Esophagus muscularis mucosa (tissue), 4 donors: ENCODE measurements around the gene TMPRSS11D.

Experiments
- CTCF ChIP-seq, 3 experiments: fragments of 200-600 bp in 2 of 3; fragments of 450-650 bp in 1 of 3; sonication (generic) in 2 of 3; IDR thresholded peaks; one replicate each; pipeline ENCODE4 v1.5.1; 2017 to 2019; ENCODE audit warnings: antibody characterized with exemption in 3 of 3, mild to moderate bottlenecking in 2 of 3, moderate library complexity in 1 of 3
- EP300 ChIP-seq: sonication (generic); formaldehyde crosslinking; IDR thresholded peaks from one replicate; pipeline ENCODE4 v1.6.1; 2017; ENCODE audit warnings: antibody characterized with exemption
- POLR2A ChIP-seq: fragments of 450-650 bp; IDR thresholded peaks from one replicate; pipeline ENCODE4 v1.6.1; 2017; ENCODE audit warnings: antibody characterized with exemption, moderate library complexity, mild to moderate bottlenecking, low read depth
- POLR2AphosphoS5 ChIP-seq, 2 donors: sonication (generic); formaldehyde crosslinking; IDR thresholded peaks; one replicate each; pipeline ENCODE4 v1.6.1; 2017; ENCODE audit warnings: antibody characterized with exemption in 2 of 2

- TF ChIP-seq CTCF (IDR thresholded peaks at IDR 0.05) (no peak), EP300 (no peak), POLR2AphosphoS5 (IDR thresholded peaks at IDR 0.05) (no peak), POLR2A (no peak)
Measured at GRCh38 chr4:67883902-67884301, at the start of gene TMPRSS11D.
